IPS DF 6.9 (cell line): ENCODE results near the gene USP34.

Experiments
- DNase-seq: peaks from one replicate; pipeline ENCODE4 v3.0.0-alpha.2; 2013; ENCODE audit warnings: low read depth, low spot score
- H3K27ac ChIP-seq: one replicate; pipeline ENCODE4 v1.5.1; 2013; ENCODE audit warnings: low read length, control low read depth
- H3K27me3 ChIP-seq: 2 replicates; pipeline ENCODE4 v1.6.1; 2013; ENCODE audit warnings: mild to moderate bottlenecking, low read length; ENCODE audit not compliant: control insufficient read depth, insufficient read depth
- H3K36me3 ChIP-seq: 2 replicates; pipeline ENCODE4 v1.6.1; 2013; ENCODE audit warnings: low read length; ENCODE audit not compliant: control insufficient read depth, insufficient read depth
- H3K4me1 ChIP-seq: 2 replicates; pipeline ENCODE4 v1.6.1; 2013; ENCODE audit warnings: low read length; ENCODE audit not compliant: control insufficient read depth, insufficient read depth
- H3K4me3 ChIP-seq: 2 replicates; pipeline ENCODE4 v1.5.1; 2013; ENCODE audit warnings: mild to moderate bottlenecking, low read length
- H3K9me3 ChIP-seq: 2 replicates; pipeline ENCODE4 v1.6.1; 2013; ENCODE audit warnings: low read length, inconsistent platforms; ENCODE audit not compliant: control insufficient read depth, insufficient read depth
- WGBS: extraction: QIAGEN DNeasy Blood & Tissue Kit; methylation state at CpG from one replicate; pipeline ENCODE4 v1.1.7; 2013; ENCODE audit warnings: mixed read lengths, missing lambda C conversion rate; ENCODE audit not compliant: insufficient read length, insufficient coverage; 5-methylcytosine and 5-hydroxymethylcytosine counted together

USP34 gene

DNA sequence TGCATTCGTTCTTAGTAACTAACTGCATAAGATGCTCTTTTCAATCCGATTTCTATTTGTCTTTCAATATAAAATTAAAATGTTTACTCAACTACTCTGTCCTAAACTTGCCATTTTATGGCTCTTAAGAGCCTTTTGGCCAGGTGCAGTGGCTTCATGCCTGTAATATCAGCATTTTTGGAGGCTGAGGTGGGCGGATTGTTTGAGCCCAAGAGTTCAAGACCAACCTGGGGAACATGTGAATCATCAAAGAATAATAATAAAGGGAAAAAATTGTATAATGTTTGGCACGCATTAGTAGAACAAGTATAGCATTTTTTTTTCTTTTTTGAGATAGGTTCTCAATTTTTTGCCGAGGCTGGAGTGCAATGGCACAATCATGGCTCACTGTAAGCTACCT is 216.4 kb downstream of the USP34 start:
- WGBS: no CpG with 5 or more reads among the region's 5 CpGs
- H3K36me3 ChIP-seq: no peaks in the 10 kb centered on the region
- H3K9me3 ChIP-seq: no peaks in the 10 kb centered on the region
- H3K27me3 ChIP-seq: no peaks in the 10 kb centered on the region
- no peak for DNase-seq
- no peak overlapping the region for H3K4me3 ChIP-seq
- H3K4me1 ChIP-seq: no peaks in the 10 kb centered on the region
- no peak overlapping the region for H3K27ac ChIP-seq

DNA sequence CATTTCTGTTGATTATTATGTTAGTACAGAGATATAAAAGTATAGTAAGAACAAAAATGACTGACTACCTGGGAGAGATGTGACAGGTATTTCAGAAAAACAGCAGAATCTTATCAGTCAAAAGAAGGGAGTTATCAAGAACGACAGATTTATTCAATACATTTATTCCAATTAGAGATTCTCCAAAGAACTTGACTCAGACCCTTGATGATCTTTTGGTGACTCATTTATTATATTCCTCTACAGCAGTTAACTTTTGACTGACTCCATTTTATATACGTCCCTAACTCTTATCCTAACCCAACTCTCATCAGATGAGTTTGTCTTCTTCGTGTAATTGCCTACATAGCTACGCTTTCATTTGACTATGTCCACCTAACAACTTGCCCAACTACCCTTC is 217.8 kb downstream of the USP34 start:
- Histone ChIP-seq H3K27ac (no peak overlapping the region), H3K36me3 (peaks cover under 1% of the 10 kb centered on the region; the same call in 1 of the 2 replicates), H3K4me1 (no peaks in the 10 kb centered on the region), H3K9me3 (no peaks in the 10 kb centered on the region), H3K4me3 (no peak overlapping the region), H3K27me3 (no peaks in the 10 kb centered on the region)
- no peak for DNase-seq
- 100% methylated on average over 3 of the region's 4 CpGs for WGBS

DNA sequence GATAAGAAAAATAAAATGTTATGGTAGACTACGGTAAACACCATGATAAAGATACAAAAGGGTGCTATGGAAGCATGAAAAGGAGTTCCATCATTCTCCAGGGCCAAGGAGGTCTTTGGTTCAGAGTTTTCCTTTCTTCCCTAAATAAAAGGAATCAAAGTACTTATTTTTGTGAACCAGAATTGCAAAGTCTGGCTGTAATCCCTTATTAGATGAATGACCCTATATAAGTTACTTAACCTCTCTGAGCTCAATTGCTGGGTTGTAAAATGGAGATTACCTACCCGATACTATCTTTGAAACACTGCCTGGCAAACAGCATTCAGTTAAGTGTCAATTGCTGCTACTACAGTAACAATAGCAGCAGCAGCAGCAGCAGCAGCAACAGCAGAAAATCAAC is 218.9 kb downstream of the USP34 start:
- WGBS: no CpG with 5 or more reads among the region's 2 CpGs
- Histone ChIP-seq H3K27ac (no peak overlapping the region), H3K4me3 (no peak overlapping the region), H3K9me3 (no peaks in the 10 kb centered on the region), H3K4me1 (no peaks in the 10 kb centered on the region), H3K27me3 (no peaks in the 10 kb centered on the region), H3K36me3 (peaks cover 5% of the 10 kb centered on the region; the same call in 1 of the 2 replicates)
- DNase-seq: no peak

DNA sequence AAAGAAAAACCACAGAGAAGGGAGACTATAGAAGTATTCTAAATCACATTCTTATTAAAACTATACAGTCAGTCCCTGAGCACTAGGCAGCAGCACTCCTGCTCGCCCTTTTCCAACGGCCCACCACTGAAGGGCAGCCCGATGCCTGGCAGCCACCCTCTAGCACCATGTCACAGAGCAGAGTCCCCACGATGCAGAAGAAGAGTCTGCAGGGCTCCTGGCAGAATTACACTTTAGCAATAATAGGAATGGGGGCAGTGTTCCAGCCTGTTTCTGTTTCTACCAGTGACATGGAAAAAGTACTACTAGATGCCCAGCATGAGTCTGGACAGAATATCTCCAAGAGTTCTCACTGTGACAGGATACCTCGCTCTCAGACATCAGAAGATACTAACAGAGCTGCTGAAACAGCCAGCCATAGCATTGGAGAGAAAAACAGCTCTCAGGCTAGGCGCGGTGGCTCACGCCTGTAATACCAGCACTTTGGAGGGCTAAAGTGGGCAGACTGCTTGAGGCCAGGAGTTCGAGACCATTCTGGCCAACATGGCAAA is 221.3 kb downstream of the USP34 start:
- no peaks in the 10 kb centered on the region for H3K27me3 ChIP-seq
- no CpG with 5 or more reads among the region's 9 CpGs for WGBS
- no peaks in the 10 kb centered on the region for H3K9me3 ChIP-seq
- H3K4me3 ChIP-seq: no peak overlapping the region
- no peak overlapping the region for H3K27ac ChIP-seq
- no peak for DNase-seq
- peaks cover 5% of the 10 kb centered on the region; the same call in 1 of the 2 replicates for H3K36me3 ChIP-seq
- no peaks in the 10 kb centered on the region for H3K4me1 ChIP-seq

DNA sequence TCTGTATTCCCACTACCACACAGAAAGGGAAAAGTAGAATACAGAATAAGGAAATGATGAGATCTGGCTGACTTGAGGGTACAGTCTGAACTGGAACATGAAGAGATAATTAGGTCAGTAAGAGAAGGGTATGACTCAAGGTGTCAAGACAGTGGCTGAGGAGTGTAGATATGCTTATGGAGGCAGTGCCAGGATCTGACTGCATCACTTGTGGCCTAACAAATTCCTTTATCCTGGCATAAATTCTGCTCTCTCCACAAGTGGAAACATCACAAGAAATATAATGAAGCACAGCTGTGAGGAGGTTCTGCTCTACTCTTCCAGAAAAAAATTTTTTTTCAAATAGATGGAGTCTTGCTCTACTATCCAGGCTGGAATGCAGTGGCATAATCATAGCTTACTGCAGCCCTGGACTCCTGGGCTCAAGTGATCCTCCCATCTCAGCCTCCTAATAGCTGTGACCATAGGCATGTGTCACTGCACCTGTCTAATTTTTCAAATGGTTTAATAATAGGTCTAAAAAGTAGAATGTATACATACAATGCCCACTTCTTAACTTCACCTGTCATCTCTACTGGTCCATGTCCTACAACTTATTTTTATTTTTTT is 223.6 kb downstream of the USP34 start:
- H3K4me1 ChIP-seq: no peaks in the 10 kb centered on the region
- no peak overlapping the region for H3K4me3 ChIP-seq
- H3K9me3 ChIP-seq: no peaks in the 10 kb centered on the region
- peaks cover 5% of the 10 kb centered on the region; the same call in 1 of the 2 replicates for H3K36me3 ChIP-seq
- no peaks in the 10 kb centered on the region for H3K27me3 ChIP-seq
- DNase-seq: no peak
- no peak overlapping the region for H3K27ac ChIP-seq

DNA sequence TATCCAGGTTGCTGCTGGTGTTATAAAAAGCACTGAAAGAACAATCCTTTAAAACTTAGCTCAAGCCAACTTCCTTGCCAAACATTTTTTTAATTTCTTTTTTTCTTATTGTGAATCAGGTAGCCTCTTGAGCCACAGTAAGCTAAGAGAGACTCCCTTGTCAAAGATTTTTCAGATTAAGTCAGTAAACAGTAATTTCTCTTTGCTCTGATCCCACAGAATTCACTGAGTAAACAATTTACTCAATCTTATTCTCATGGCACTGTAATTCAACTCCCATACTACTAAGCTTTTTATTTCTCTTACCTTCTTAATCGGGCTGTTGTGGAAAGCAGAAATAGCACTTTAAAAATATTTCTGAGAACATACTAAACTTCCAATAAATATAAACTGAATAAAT is 226.2 kb downstream of the USP34 start:
- no peaks in the 10 kb centered on the region for H3K27me3 ChIP-seq
- H3K36me3 ChIP-seq: peaks cover 5% of the 10 kb centered on the region; the same call in 1 of the 2 replicates
- no peak for DNase-seq
- H3K4me1 ChIP-seq: no peaks in the 10 kb centered on the region
- no peak overlapping the region for H3K4me3 ChIP-seq
- no CpG with 5 or more reads among the region's 1 CpG for WGBS
- no peak overlapping the region for H3K27ac ChIP-seq
- H3K9me3 ChIP-seq: no peaks in the 10 kb centered on the region

DNA sequence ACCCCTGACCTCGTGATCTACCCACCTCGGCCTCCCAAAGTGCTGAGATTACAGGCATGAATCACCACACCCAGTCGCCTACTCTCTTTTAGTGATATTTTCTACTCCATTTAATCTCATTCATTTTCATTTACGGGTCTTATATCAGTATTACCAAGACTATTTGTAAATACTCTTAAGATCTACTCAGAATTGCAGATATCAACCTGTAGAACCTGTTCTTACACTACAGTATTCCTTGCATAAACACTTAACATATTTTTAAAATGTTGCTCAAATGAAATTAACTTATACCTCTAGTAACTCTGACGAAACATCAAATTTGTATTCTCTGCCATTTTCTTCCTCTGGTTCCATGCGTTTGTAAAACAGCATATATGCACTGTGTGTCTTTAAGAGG is 229.6 kb downstream of the USP34 start:
- H3K4me3 ChIP-seq: no peak overlapping the region
- no peaks in the 10 kb centered on the region for H3K36me3 ChIP-seq
- no CpG with 5 or more reads among the region's 6 CpGs for WGBS
- H3K4me1 ChIP-seq: no peaks in the 10 kb centered on the region
- no peaks in the 10 kb centered on the region for H3K9me3 ChIP-seq
- H3K27me3 ChIP-seq: no peaks in the 10 kb centered on the region
- DNase-seq: no peak
- H3K27ac ChIP-seq: no peak overlapping the region

DNA sequence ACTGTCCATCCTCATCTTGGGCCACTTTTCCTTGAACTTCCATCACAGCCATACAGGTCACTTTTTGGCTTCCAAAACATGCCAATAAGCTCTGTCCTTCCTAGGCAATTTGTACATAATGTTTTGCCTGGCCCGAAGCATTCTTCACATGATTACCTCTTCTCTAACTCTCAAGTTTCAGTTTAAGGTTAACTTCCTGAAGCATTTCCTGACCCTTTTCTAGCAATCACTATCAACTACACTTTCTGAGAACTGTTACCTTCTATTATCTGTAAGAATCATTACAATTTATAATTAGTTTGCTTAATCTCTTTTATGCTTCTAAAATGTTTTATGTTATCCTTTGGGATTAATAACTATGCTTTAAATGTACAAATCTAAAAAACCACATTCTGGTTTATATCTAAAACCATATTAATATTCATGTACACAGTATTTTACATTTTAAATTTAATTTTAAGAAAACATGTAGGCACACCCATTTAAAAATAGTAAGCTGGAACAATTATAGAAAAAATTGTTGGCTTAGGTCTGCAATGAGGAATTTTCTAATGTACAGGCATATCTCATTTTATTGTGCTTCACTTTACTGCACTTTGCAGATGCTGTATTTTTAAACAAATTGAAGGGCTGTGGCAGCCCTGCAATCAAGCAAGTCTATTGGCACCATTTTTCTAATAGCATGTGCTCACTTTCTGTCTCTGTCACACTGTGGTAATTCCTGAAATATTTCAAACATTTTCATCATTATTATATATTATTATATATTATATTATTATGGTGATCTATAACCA is 232.5 kb downstream of the USP34 start:
- Histone ChIP-seq H3K27me3 (no peaks in the 10 kb centered on the region), H3K36me3 (no peaks in the 10 kb centered on the region), H3K9me3 (no peaks in the 10 kb centered on the region), H3K4me1 (no peaks in the 10 kb centered on the region), H3K4me3 (no peak overlapping the region), H3K27ac (no peak overlapping the region)
- DNase-seq: no peak
- WGBS: no CpG with 5 or more reads among the region's 1 CpG

DNA sequence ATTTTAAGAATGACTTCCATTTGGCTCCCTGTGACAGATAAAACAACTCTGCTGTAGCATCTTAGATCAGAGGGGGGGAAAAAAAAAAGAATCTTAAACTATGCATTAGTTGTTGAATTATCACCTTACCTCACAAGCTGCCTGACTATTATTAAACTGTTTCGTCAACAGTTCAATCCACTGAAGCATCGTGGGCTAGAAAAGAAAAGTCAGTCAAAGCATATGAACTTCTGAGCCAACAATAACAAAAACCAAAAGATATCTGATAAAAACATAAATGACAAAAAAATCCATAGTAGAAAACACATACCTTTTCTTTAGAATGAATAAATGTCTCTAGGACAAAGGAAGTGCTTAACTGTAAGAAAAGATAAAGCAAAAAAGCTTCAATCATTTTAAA is 235.2 kb downstream of the USP34 start:
- Histone ChIP-seq H3K4me1 (no peaks in the 10 kb centered on the region), H3K36me3 (no peaks in the 10 kb centered on the region), H3K9me3 (no peaks in the 10 kb centered on the region), H3K4me3 (no peak overlapping the region), H3K27ac (no peak overlapping the region), H3K27me3 (no peaks in the 10 kb centered on the region)
- no peak for DNase-seq
- no CpG with 5 or more reads among the region's 2 CpGs for WGBS

DNA sequence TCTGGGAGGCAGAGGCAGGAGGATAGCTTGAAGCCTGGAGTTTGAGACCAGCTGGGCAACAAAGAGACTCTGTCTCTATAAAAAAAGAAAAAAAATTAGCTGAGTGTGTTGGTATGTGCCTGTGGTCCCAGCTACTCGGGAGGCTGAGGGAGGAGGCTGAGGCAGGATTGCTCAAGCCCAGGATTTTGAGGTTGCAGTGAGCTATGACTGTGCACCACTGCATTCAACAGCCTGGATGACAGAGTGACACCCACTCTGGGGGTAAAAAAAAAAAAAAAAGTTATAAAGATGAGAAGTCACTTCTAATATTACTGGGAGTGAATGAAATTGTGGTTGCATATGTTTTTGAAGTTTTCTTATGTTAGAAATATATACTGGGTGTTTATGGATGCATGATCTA is 237.3 kb downstream of the USP34 start:
- Histone ChIP-seq H3K4me1 (no peaks in the 10 kb centered on the region), H3K27me3 (no peaks in the 10 kb centered on the region), H3K27ac (no peak overlapping the region), H3K9me3 (no peaks in the 10 kb centered on the region), H3K36me3 (no peaks in the 10 kb centered on the region), H3K4me3 (no peak overlapping the region)
- DNase-seq: no peak
- WGBS: no CpG with 5 or more reads among the region's 1 CpG
